Activated effector memory CD4-positive, alpha-beta T cell treated with Interleukin-2 at 50 U/mL for 16 hours (primary cell): Measurements from ENCODE around the gene KIAA0040.

Experiments used
- DNase-seq: peaks from one replicate; pipeline ENCODE4 v3.0.0-alpha.2; 2020

Gene KIAA0040

GRCh38 chr1:175192630-175193526 lies at the start of gene KIAA0040:
KIAA0040 (minus strand) TSS chr1:175192776; CDS start chr1:175161013, 31,763 bp downstream.
- peak; percentile 51 for DNase-seq

GRCh38 chr1:175237389-175237788 lies 44.8 kb upstream of the KIAA0040 start:
- DNase-seq, result no peak

GRCh38 chr1:175234639-175235038 lies 42.1 kb upstream of the KIAA0040 start:
- no peak for DNase-seq

- DNase-seq, result no peak
Observed at GRCh38 chr1:175232335-175232734, 39.8 kb upstream of the KIAA0040 start.

- DNase-seq, result no peak
Observed at GRCh38 chr1:175225805-175226129, 33.2 kb upstream of the KIAA0040 start.

- DNase-seq, result no peak
Observed at GRCh38 chr1:175222296-175222938, 29.8 kb upstream of the KIAA0040 start.

- no peak for DNase-seq
Observed at GRCh38 chr1:175221557-175222175, 29.1 kb upstream of the KIAA0040 start.

- no peak for DNase-seq
Observed at GRCh38 chr1:175220853-175221556, 28.4 kb upstream of the KIAA0040 start.

GRCh38 chr1:175219774-175220173 lies 27.2 kb upstream of the KIAA0040 start:
- DNase-seq, result no peak

GRCh38 chr1:175218786-175219434 lies 26.3 kb upstream of the KIAA0040 start:
- no peak for DNase-seq

- DNase-seq, result no peak
Observed at GRCh38 chr1:175217721-175218531, 25.4 kb upstream of the KIAA0040 start.

- DNase-seq, result no peak
Observed at GRCh38 chr1:175216444-175216843, 23.9 kb upstream of the KIAA0040 start.

GRCh38 chr1:175211656-175212055 lies 19.1 kb upstream of the KIAA0040 start:
- no peak for DNase-seq

GRCh38 chr1:175210744-175211143 lies 18.2 kb upstream of the KIAA0040 start:
- no peak for DNase-seq

GRCh38 chr1:175209493-175209921 lies 16.9 kb upstream of the KIAA0040 start:
- DNase-seq, result no peak

- DNase-seq, result peak; percentile 46
Observed at GRCh38 chr1:175208773-175209492, 16.4 kb upstream of the KIAA0040 start.

GRCh38 chr1:175207971-175208370 lies 15.4 kb upstream of the KIAA0040 start:
- DNase-seq, result no peak

- DNase-seq, result no peak
Observed at GRCh38 chr1:175206687-175207086, 14.1 kb upstream of the KIAA0040 start.

GRCh38 chr1:175204330-175204729 lies 11.8 kb upstream of the KIAA0040 start:
- DNase-seq, result no peak

GRCh38 chr1:175203570-175204068 lies 11.0 kb upstream of the KIAA0040 start:
- no peak for DNase-seq
